Epithelial cell of prostate (primary cell): ENCODE results near the gene IYD.

Experiments
- DNase-seq: peaks from one replicate; pipeline ENCODE4 v3.0.0-alpha.2; 2011; ENCODE audit warnings: low read depth, low spot score
- H3K27ac ChIP-seq: fragments of 450-650 bp; 2 replicates; pipeline ENCODE4 v1.5.1; 2017; ENCODE audit warnings: mild to moderate bottlenecking

IYD gene, protein sequence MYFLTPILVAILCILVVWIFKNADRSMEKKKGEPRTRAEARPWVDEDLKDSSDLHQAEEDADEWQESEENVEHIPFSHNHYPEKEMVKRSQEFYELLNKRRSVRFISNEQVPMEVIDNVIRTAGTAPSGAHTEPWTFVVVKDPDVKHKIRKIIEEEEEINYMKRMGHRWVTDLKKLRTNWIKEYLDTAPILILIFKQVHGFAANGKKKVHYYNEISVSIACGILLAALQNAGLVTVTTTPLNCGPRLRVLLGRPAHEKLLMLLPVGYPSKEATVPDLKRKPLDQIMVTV

DNA sequence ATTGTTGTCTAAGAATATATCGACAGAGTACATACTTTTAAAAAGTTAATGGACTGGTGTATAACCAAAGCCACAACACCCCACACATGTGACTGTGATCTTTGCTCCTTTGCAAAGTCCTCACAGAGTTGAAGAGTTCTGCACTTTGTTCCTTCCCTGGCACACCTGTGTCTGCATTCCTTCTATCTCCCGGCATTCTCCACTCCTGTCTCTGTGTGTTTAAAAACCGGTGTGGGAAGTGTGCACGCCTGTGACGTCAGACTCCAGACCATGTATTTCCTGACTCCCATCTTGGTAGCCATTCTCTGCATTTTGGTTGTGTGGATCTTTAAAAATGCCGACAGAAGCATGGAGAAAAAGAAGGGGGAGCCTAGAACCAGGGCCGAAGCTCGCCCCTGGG, at the start of gene IYD:
IYD (plus strand) TSS at position 251 of the 400 bp plus-strand sequence; CDS start at position 271, 20 bp downstream.
- no peak for DNase-seq
- no peak within 1 kb of the TSS for H3K27ac ChIP-seq

DNA sequence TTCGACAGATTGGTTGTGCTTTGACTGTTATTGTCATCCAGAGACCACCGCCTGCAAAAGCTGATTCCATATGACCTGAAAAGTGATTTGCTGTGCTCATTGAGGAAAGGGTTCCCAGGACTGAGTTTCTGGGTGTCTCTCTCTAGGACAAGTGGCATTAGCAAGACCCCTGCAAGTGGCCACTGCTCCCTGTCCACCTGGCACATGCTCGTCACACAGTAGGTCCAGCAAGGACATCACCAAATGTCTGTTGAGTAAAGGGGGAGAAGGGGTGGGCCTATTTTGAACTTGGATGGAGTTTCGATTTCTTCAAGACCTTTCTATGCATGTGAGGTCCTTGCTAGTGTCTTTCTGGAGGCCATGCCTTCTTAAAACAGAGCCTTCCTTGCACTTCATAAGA, 48.9 kb upstream of the IYD start:
- DNase-seq, result no peak
- H3K27ac ChIP-seq, result no peak overlapping the region

DNA sequence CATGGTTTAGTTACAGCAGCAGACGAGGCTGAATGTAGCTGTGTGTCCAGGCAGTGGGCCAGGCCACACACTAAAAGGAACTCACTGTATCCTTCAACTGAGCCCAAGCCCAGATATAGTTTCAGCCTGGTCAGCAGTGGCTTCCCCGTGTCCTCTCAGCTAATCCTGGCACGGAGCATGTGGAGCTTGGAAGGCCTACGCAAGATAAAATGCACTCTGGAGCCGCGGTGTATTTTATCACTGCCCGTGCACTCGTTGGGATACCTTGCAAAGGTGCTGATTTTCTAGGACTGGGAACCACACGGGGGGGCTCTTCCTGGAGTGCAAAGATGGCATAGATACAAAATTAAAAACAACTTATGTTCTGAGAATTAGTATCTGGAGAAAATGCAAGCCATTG, 48.4 kb upstream of the IYD start:
- DNase-seq, result no peak
- no peak overlapping the region for H3K27ac ChIP-seq

DNA sequence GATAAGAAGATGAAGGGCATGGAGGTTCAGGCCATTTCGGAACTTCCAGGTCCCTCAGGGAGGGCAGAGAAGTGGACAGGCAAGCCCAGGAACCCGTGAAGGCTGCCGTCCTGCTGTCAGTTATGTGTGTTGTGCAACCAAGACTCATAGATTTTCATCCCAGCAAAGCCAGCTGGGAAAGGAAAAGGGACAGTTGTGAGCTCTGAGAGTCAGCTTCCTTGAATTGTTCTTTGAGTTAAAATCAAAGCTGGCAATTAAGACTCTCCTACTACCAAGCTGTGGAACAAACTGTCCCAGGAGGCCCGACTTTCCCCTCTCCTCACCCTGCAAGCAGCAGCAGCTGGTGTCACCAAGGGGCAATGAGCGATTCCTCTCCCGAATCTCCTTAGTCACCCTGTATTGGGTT, 46.3 kb upstream of the IYD start:
- no peak for DNase-seq

DNA sequence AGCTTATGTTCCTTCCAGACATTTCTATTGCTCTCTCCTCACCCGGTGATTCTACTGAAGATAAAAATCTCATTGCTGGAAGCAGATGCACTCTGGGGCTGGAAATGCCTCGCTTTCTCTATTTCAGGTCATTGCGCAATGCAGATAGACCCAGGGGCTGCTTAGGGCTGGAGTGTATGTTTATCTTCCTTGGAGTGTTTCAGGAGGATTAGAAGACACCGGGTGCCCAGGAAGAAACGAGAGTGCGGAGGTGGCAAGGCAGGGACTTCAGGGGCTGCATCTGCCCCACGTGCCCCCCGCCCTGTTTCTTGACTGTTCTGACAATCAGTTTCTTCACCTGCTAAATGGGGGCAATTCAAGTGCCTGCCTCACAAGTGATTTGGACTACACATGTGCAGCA, 45.6 kb upstream of the IYD start:
- no peak for DNase-seq
- H3K27ac ChIP-seq, result no peak overlapping the region

More for the DNA sequence above, 46.3 kb upstream of the IYD start:
- no peak overlapping the region for H3K27ac ChIP-seq

DNA sequence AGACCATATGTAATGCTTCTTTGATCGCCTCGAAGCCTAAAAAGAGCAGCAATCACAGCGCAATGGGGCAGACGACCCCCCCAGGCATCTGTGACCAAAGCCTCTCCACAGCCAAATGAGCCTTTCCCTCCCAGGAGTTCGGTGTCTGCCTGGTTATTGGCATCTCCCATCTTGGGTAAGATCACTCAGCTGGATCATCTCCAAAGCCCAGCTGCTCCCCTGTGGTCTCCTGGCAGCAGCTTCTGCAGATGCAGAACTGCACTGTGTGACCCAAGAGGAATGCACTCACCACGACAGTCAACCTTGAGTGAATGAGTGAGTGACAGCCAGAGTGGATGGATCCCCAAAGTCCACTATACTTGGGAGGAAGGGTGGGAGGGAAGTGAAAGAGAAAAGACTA, 44.8 kb upstream of the IYD start:
- no peak for DNase-seq
- H3K27ac ChIP-seq, result no peak overlapping the region

DNA sequence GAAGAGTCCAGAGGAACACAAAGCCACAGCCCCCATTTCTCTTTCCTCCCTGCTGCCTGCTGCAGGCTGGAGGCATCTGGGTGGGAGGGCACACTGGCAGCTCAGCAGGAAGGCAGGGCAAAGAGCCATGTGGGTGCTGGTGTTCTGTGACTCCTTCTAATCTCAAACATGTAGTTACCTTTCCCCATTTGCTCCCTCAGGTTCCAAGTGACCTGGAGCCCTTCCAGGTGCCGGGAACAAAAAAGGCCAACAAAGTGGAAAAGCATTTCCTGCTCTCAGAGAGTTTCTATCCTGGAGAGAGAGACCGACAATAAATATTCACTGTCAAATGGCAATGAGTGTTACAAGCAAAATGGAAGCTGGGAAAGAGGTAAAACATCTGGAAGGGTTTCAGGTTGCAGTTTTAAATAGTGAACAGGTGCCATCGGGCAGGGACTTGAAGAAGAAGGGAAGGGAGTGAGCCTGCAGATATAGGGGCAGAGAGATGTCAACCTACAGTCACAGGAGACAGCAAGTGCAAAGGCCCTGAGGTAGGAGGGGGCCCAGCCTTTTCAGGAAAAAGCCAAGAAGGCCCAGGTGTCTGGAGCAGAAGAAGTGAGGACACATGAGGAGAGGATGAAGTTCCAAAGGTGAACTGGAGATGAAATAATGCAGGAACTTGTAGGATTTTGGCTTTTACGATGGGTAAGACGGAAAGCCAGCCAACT, 43.6 kb upstream of the IYD start:
- H3K27ac ChIP-seq, result peak overlapping the region; percentile 37
- no peak for DNase-seq

DNA sequence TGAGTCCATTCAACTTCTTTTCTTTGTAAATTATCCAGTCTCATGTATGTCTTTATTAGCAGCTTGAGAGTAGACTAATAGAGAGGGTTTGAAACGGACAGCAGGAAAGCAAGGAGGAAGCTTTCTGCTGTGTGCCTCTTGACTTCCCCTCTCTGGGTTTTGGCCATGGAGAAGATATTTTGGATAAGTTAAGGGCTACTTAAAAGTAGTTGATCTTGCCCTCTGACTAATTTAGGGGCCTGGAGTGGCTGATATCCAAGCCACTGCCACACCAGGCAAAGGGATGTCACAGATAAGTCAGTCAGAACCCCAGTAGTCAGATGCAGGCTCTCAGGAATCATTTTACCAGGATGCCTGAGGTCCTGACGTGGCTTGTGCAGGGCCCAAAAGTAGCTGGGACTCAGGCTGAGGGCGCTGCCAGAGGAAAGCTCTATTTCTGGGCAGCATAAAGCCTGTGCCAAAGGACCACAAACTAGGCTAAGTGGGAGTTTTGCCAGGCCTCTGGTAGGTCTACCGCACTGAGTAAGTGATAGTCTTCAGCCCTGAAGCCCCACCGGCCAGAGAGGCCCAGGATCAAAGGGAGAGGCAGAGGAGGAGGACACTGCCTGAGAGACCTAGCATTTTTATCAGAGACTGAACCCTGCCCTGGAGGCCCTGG, 41.6 kb upstream of the IYD start:
- no peak overlapping the region for H3K27ac ChIP-seq
- DNase-seq, result no peak

DNA sequence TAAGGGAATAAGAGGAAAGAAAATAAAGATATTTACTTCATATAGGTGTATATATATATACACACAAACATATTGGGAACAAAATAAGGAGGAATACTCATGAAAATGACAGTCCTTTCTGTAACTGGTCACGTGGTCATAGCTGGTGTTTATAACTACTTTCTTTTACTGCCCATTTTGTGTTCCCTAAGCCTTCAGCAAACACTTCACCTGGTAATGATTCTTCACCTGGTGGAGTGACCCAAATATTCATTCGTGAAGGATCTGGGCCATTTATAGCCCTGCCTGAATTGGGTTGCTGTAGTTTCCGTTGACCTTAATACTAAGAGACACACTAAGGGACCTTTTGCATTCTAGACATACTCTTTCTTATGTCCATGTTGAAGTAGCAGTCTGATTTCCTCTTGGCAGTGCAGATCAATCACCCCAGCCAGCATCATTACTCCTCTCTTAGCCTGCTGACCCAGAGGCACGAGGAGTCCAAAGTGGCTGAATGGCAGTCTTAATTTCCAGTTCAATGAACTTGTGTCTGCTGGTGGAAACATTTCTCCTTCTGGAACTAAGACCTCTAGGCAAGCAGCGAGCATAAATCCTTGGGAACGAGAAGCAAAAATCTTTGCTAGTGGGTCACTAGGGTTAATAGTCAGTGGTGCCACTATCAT, 39.9 kb upstream of the IYD start:
- no peak for DNase-seq

DNA sequence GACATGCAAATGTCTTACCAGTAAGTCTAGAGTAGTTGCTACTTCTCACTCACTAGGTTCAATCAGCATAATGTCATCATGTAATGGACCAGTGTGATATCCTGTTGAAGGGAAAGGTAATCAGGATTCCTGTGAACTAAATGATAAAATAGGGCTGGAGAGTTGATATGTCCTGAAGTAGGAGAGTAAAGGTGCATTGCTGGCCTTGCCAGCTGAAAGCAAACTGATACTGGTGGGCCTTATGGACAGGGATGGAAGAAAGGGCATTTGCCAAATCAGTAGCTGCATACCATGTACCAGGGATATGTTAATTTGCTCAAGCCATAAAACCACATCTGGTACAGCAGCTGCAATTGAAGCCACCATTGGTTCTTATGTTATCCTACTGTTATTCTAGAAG, 37.5 kb upstream of the IYD start:
- no peak for DNase-seq
- no peak overlapping the region for H3K27ac ChIP-seq

More for the DNA sequence above, 39.9 kb upstream of the IYD start:
- H3K27ac ChIP-seq, result no peak overlapping the region

DNA sequence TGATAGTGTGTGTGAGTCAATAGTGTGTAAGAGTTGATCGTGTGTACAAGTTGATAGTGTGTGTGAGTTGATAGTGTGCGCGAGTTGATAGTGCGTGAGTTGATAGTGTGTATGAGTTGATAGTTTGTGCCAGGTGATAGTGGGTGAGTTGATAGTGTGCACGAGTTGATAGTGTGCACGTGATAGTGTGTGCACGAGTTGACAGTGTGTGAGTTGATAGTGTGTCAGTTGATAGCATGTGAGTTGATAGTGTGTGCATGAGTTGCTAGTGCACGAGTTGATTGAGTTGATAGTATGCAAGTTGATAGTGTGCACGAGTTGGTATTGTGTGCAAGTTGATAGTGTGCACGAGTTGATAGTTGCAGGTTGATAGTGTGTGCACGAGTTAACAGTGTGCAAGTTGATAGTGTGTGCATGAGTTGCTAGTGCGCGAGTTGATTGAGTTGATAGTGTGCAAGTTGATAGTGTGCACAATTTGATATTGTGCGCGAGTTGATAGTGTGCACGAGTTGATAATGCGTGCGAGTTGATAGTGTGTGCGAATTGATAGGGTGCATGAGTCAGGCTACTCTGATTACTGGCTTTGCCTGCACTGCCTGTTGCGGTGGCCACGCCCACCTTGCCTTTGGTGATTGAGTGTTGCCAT, 35.8 kb upstream of the IYD start:
- DNase-seq, result no peak
- no peak overlapping the region for H3K27ac ChIP-seq

DNA sequence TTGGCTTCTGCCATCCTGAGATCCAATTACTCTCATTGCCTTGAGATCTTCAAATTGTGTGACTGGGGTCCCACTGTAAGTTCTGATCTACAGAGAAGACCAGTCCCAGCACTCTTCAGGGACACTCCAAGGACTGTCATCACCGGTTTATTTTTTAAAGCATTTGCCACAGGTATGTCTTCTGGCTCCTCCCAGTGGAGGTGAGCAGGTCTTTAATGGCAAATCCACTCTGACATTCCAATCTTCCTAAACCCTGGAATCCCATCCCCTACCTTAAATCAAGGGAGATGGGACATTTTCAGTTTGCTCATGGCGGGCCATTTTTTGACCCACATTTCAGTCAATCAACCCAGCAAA, 35.2 kb upstream of the IYD start:
- no peak overlapping the region for H3K27ac ChIP-seq
- DNase-seq, result no peak

DNA sequence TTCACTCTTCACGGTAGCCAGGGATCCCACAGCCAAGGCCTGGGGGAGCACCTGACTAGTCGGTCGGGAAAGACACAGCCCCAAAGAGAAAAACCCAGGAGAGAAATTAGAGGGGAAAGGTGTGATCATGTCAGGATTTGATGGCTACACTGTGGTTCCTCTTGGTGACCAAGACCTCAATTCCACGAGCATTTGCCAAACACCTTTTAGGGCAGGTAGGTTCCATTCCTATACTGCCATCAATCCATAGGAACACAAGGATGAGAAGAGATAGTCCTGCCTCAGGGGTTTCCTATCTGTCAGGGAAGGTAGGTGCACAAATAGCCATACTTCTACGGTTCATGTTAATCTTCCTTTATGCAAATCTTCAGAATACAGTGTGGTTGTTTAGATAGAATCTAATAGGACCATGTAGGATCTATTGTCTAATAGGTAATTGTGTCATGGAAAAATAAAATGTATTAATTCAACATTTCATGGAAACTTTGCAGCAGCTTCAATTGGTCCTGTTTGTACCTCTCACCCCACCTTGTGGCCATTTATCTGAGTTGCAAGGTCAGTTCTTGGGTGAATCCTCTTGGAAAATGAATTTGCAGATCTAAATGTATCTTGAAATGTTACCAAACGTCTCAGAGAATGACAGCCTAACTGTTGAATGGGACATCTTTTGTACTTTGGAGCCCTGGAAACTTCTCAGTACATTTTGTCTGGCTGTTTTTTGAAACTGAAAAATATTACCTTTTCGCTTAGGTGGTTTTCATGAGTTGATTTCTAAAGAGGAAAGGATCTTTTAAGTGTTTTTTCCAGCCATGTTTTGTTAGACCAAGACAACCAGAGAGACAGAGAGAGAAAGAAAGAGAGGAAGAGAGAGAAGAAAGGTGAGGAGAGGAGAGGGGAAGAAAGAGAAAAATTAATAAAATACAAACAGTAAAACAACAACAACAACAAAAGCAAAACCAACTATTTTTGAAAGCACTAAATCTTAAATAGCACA, 33.7 kb upstream of the IYD start:
- DNase-seq, result peak; percentile 18
- H3K27ac ChIP-seq, result peak overlapping the region; percentile 45

DNA sequence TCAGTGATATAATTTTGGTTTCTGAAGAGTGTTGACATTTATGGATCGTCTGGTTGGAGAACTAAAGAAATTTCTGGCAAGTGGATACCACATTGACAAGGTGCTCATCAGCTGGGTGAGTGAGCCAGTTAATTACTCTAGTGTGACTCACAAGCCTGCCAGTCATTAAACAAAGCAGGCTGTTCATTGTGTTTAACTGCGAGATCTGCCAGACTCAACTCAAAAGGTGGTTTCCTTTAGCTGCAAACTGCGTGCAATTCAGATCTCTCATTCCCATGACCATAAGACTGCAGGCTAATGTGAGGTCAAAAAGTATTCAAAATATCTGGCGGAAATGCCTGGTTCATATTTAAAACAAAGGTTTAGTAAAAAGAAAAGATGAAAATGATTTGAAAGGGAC, 32.5 kb upstream of the IYD start:
- peak; percentile 79 for DNase-seq
- peak overlapping the region; percentile 45 for H3K27ac ChIP-seq

DNA sequence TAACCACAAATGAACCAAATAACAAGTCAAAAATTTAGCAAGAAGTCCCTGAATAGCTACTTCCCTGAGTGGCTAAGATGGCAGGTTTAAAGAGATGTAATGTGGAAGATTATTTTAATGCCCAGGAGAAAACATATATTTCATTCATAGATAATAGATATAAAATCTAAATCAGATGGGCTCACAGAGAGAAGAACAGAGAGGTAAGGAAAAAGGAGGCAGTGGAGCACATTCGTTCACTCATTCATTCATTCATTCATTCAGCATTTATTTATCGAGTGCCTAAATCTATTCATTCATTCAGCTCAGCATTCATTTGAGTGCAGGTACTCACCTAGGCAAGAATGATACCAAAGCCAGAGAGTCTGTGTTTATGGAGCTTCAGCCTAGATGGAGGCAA, 32.1 kb upstream of the IYD start:
- DNase-seq, result no peak
- H3K27ac ChIP-seq, result peak overlapping the region; percentile 45

DNA sequence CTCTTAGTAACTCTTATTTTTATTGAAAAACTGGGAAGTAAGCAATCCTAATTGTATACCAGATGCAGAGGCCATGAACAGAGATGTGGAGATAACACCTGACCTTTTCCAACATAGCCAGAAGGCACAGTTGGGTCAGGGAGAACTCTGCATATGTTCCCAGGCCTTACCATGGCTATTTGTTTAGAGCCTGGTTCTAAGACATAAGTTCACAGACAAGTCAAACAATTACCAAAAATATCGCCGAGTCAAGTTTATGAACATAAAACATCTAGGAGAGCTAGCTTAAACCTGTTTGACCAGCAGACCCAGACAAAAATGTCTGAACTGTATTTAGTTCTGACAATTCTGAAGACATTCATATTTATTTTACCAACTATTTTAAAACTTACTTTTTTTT, 26.7 kb upstream of the IYD start:
- H3K27ac ChIP-seq, result no peak overlapping the region
- DNase-seq, result no peak

DNA sequence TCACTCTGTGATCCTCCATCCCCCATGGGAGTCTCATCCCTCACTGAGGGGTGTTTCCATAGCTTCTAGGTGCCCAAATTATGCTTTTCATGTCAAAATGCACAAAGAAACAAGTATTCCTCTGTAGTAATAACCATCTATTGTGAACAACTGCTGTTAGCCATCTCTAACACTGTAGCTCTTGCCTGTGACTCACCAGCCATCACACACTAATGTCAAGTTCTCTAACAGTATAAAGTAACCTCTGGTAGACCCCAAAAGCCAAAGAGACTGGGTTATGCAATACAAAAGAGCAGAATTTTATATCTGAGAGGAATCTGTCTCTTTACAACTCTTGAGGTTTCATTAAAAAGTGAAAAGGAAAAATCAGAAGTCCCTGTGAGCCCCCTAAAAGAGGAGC, 25.4 kb upstream of the IYD start:
- no peak for DNase-seq
- no peak overlapping the region for H3K27ac ChIP-seq

DNA sequence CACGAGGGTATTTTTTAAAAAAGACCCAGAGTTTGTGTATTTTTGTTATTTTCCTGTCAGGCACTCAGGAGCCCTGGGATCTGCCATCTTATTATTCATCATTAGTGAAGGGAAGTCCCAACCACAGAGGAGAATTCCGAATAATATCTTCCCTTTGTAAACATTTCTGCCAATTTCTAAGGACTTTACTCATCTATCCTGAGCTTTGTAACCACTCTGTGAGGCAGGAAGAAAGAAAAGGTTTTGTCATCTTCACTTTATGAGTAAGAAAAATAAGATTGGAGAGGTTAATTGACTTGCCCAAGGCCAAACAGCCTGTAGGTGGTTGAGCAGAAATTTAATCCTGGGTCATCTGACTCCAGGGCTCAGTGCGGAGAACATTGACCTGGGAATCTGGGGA, 23.0 kb upstream of the IYD start:
- DNase-seq, result peak; percentile 10
- H3K27ac ChIP-seq, result peak overlapping the region; percentile 47

DNA sequence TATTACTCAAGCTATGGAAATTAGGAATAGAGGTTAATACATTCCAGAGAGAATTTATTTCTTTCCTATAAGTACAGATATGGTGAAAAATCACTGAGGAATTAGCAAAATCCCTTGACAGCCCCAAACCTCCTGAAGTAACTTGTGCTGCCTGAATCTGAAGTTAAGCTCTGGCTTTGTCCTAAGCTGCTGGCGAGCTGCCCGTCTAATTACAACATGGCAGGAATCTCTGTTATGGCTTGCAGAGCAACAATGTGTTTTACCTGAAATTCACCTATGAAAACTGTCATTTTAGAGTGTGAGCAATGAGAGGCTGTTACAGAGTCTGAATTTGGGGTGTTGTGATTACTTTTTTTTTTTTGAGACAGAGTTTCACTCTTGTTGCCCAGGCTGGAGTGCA, 22.5 kb upstream of the IYD start:
- peak overlapping the region; percentile 47 for H3K27ac ChIP-seq
- DNase-seq, result no peak
